KG1 (cell line): ENCODE measurements around the gene FHL1.
"Not testable (repeated sequence)": the region's sequence is repeated elsewhere in the genome, so short reads cannot be mapped to it uniquely, and the experiment has no call there.

ENCODE experiments used
- DNase-seq: peaks from one replicate; lab custom pipeline; 2025; lab: John Stamatoyannopoulos, UW

The FHL1 gene

GRCh38 chrX:136147315-136147901 is at the start of gene FHL1:
TSS of gene FHL1 (plus strand) at chrX:136147533.
- DNase-seq: no peak

- no peak for DNase-seq
These were observed 49.2 kb upstream of the FHL1 start for GRCh38 chrX:136097871-136098805.

- no peak for DNase-seq
These were observed 42.4 kb upstream of the FHL1 start for GRCh38 chrX:136104936-136105335.

- no peak for DNase-seq
These were observed 40.3 kb upstream of the FHL1 start for GRCh38 chrX:136106920-136107528.

- not testable (repeated sequence) for DNase-seq
These were observed 38.4 kb upstream of the FHL1 start for GRCh38 chrX:136108905-136109304.

- no peak for DNase-seq
These were observed 35.0 kb upstream of the FHL1 start for GRCh38 chrX:136112286-136112685.

- DNase-seq: no peak
These were observed 34.6 kb upstream of the FHL1 start for GRCh38 chrX:136112778-136113177.

GRCh38 chrX:136115126-136115903 is 32.0 kb upstream of the FHL1 start:
- no peak for DNase-seq

GRCh38 chrX:136115904-136116297 is 31.4 kb upstream of the FHL1 start:
- DNase-seq: no peak

GRCh38 chrX:136121788-136122187 is 25.5 kb upstream of the FHL1 start:
- DNase-seq: no peak

- DNase-seq: no peak
These were observed 25.1 kb upstream of the FHL1 start for GRCh38 chrX:136122207-136122606.

- DNase-seq: no peak
These were observed 22.2 kb upstream of the FHL1 start for GRCh38 chrX:136125106-136125505.

GRCh38 chrX:136126371-136126770 is 21.0 kb upstream of the FHL1 start:
- DNase-seq: no peak

- no peak for DNase-seq
These were observed 20.4 kb upstream of the FHL1 start for GRCh38 chrX:136126872-136127406.

- DNase-seq: no peak
These were observed 18.6 kb upstream of the FHL1 start for GRCh38 chrX:136128743-136129142.

- DNase-seq: no peak
These were observed 16.2 kb upstream of the FHL1 start for GRCh38 chrX:136130931-136131833.

GRCh38 chrX:136138939-136139338 is 8.4 kb upstream of the FHL1 start:
- DNase-seq: no peak

- no peak for DNase-seq
These were observed 5.8 kb upstream of the FHL1 start for GRCh38 chrX:136141569-136141968.

- no peak for DNase-seq
These were observed 4.7 kb upstream of the FHL1 start for GRCh38 chrX:136142592-136142991.

- DNase-seq: no peak
These were observed 3.6 kb upstream of the FHL1 start for GRCh38 chrX:136143711-136144110.
